ENCODE results near the gene DUOX2.
"Not testable (repeated sequence)": the region's sequence is repeated elsewhere in the genome, so short reads cannot be mapped to it uniquely, and the experiment has no call there.

DUOX2 gene

DNA sequence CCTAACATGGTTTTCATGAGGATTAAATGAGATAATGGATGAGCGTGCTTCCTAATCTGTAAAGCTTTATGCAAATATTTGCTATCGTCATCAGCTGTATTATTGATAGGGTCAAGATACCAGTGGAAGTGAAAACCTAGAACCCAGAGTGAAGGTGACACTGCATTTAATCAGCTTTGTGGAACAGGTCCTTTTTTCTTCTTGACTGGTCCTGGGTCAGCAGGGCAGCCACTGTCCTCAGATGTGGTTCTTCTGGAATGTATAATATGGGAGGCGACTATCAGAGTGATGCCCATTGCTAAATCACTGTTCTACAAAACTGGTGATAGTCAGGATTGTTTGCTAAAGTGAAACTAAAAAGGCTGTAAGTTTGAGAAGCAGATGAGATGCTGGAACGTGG, 49.6 kb downstream of the DUOX2 start:
- no peaks in the 10 kb centered on the region for H3K4me1 ChIP-seq (ENCODE audit: insufficient read depth, insufficient read length)
- no peaks in the 10 kb centered on the region for H3K9me3 ChIP-seq (ENCODE audit: insufficient read depth, low read length)
- H3K36me3 ChIP-seq (ENCODE audit: insufficient read depth, insufficient read length, low read length) = peaks cover 10% of the 10 kb centered on the region
- no peaks in the 10 kb centered on the region for H3K27me3 ChIP-seq (ENCODE audit: insufficient read depth, insufficient read length)
- no peak for DNase-seq (ENCODE audit: low read depth, low spot score)
- no peak for TF ChIP-seq ZNF274 (IDR thresholded peaks at IDR 0.05; ENCODE audit: low read depth, low read length)
- TF ChIP-seq SUZ12 (IDR thresholded peaks at IDR 0.05; ENCODE audit: extremely low read depth, insufficient read depth, insufficient read length) = no peak
- TF ChIP-seq YY1 (IDR thresholded peaks at IDR 0.05; ENCODE audit: insufficient read depth, insufficient read length) = no peak
- no peak overlapping the region for H3K9ac ChIP-seq (ENCODE audit: insufficient read length, low read depth)
- no peak overlapping the region for H3K4me3 ChIP-seq (ENCODE audit: insufficient read length, low read depth)

DNA sequence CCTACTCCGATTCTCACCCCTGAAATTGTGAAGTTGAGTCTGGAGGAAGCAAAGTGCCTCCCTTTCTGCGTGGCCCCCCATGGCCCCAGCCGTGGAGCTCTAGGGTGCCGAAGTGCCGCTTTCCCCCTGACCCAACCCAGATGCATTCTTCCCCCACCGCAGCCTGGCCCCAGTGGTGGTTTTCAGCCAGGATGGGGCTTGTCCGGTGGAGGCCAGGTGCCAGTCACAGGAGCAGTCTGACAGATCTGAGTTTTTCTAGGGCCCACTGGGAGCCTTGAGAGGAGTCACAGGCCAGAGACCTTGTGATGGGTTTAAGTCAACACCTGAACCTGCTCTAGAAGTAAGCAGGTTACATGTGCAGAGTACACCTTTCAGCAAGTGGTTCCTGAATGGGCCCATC, 51.7 kb downstream of the DUOX2 start:
- H3K9ac ChIP-seq (ENCODE audit: insufficient read length, low read depth); H3K9me3 ChIP-seq (ENCODE audit: insufficient read depth, low read length); H3K27me3 ChIP-seq (ENCODE audit: insufficient read depth, insufficient read length); DNase-seq (ENCODE audit: low read depth, low spot score); H3K4me3 ChIP-seq (ENCODE audit: insufficient read length, low read depth); H3K4me1 ChIP-seq (ENCODE audit: insufficient read depth, insufficient read length): not testable (repeated sequence)
- H3K36me3 ChIP-seq (ENCODE audit: insufficient read depth, insufficient read length, low read length) = peaks cover 10% of the 10 kb centered on the region

DNA sequence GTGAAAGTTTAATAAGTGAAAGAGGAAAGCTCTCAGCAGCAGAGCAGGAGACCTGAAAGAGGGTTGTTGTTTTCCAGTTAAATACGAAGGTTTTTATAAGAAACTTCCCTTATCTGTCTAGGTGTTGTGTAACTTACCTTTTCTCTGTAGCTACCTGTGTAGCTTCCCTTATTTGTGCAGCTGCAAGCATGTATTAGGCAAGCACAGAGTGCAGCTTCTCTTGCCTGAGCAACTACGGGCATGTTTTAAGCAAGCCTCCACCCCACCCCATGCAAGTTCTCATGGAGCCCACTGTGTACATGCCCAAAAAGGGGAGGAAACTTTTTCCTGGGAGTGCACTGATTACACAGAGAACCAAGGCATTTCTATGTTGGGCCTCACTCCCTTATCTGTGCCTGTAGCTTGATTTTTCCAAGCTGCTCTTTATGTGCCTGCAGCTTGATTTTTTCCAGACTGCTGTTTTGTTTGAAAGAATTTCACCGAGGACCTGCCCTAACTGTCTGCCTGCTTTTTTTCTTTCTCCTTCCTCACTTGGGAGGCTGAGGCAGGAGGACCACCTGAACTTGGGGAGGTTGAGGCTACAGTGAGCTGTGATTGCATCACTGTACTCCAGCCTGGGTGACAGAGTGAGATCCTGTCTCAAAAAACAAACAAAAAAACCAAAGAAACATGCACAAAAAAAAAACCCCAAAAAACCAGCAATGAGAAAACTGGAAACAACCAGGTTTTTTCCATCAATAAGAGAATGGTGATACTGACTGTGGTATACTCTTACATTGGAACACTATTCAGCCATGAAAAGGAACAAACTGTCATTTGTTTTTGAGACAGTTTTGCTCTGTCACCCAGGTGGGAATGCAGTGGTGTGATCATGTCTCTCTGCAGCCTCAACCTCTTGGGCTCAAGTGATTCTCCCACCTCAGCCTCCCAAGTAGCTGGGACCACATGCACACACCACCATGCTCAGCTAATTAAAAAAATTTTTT, 55.0 kb downstream of the DUOX2 start:
- not testable (repeated sequence) for H3K4me1 ChIP-seq (ENCODE audit: insufficient read depth, insufficient read length); H3K36me3 ChIP-seq (ENCODE audit: insufficient read depth, insufficient read length, low read length); H3K27me3 ChIP-seq (ENCODE audit: insufficient read depth, insufficient read length); DNase-seq (ENCODE audit: low read depth, low spot score); H3K4me3 ChIP-seq (ENCODE audit: insufficient read length, low read depth); H3K9ac ChIP-seq (ENCODE audit: insufficient read length, low read depth); H3K9me3 ChIP-seq (ENCODE audit: insufficient read depth, low read length)

DNA sequence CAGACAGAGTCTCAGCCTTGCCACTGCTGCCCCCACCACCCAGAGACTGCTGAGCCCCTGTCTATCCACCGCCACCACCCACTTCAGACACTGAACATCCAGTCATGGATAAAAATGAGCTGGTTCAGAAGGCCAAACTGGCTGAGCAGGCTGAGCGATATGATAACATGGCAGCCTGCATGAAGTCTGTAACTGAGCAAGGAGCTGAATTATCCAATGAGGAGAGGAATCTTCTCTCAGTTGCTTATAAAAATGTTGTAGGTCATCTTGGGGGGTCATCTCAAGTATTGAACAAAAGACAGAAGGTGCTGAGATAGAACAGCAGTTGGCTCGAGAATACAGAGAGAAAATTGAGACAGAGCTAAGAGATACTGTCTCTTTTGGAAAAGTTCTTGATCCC, 61.3 kb downstream of the DUOX2 start:
- not testable (repeated sequence) for H3K9ac ChIP-seq (ENCODE audit: insufficient read length, low read depth); H3K4me1 ChIP-seq (ENCODE audit: insufficient read depth, insufficient read length); DNase-seq (ENCODE audit: low read depth, low spot score); H3K27me3 ChIP-seq (ENCODE audit: insufficient read depth, insufficient read length); H3K4me3 ChIP-seq (ENCODE audit: insufficient read length, low read depth)
- H3K36me3 ChIP-seq (ENCODE audit: insufficient read depth, insufficient read length, low read length) = peaks cover 16% of the 10 kb centered on the region
- peaks cover 21% of the 10 kb centered on the region for H3K9me3 ChIP-seq (ENCODE audit: insufficient read depth, low read length)

DNA sequence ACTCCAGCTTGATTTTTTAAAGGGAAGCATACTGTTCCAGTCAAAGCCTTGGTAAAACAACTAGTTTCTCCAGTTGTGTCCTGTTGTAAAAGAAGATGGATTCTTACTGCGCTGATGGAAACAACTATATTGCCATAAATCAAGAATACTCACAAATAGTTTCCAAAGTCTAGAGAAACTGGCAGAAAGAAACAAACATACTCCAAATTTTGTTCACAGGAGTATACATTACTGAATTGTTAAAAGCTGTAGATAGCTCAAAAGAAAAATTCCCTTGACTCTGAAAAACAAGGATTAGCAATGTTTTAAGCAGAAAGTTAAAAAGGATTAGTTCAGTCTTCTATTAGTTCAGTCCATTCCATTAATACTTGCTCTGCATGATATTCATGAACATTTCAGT, 63.4 kb downstream of the DUOX2 start:
- peaks cover 16% of the 10 kb centered on the region for H3K36me3 ChIP-seq (ENCODE audit: insufficient read depth, insufficient read length, low read length)
- H3K27me3 ChIP-seq (ENCODE audit: insufficient read depth, insufficient read length) = no peaks in the 10 kb centered on the region
- no peak overlapping the region for H3K4me3 ChIP-seq (ENCODE audit: insufficient read length, low read depth)
- TF ChIP-seq ZNF274 (IDR thresholded peaks at IDR 0.05; ENCODE audit: low read depth, low read length) (no peak), YY1 (IDR thresholded peaks at IDR 0.05; ENCODE audit: insufficient read depth, insufficient read length) (no peak), SUZ12 (IDR thresholded peaks at IDR 0.05; ENCODE audit: extremely low read depth, insufficient read depth, insufficient read length) (no peak)
- peaks cover 20% of the 10 kb centered on the region for H3K9me3 ChIP-seq (ENCODE audit: insufficient read depth, low read length)
- DNase-seq (ENCODE audit: low read depth, low spot score) = no peak
- no peaks in the 10 kb centered on the region for H3K4me1 ChIP-seq (ENCODE audit: insufficient read depth, insufficient read length)
- H3K9ac ChIP-seq (ENCODE audit: insufficient read length, low read depth) = no peak overlapping the region

DNA sequence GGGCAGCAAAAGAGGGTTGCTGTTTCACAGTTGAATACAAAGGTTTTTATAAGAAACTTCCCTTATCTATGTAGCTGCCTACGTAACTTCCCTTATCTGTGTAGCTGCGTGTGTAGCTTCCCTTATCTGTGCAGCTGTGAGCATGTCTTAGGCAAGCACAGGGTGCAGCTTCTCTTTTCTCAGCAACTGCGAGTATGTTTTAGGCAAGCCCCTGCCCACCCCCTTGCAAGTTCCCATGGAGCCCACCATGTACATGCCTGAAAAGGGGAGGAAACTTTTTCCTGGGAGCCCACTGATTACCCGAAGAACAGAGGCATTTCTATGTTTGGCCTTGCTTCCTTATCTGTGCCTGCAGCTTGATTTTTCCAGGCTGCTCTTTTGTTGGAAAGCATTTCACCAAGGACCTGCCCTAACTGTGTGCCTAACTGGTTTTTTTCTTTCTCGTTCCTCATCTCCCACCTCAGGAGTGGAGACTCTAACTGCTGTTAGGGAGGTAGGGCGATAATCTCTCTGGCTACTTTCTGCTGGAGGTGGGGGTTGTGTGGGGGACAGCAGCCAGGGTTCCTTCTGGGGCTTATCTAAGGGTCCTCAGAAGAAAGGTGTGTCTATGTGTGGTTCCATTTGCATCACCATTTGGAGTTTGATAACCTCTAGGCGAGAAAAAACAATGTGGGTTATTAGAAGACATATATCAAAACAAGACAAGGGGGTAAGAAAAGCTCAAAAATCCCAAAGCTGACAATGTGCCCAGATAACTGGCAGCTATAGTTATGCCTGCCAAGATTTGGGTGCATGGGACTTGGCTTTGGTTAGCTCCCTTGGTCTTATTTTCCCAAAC, 65.0 kb downstream of the DUOX2 start:
- H3K9ac ChIP-seq (ENCODE audit: insufficient read length, low read depth) = no peak overlapping the region
- peaks cover 20% of the 10 kb centered on the region for H3K9me3 ChIP-seq (ENCODE audit: insufficient read depth, low read length)
- TF ChIP-seq YY1 (IDR thresholded peaks at IDR 0.05; ENCODE audit: insufficient read depth, insufficient read length) (no peak), ZNF274 (IDR thresholded peaks at IDR 0.05; ENCODE audit: low read depth, low read length) (no peak), SUZ12 (IDR thresholded peaks at IDR 0.05; ENCODE audit: extremely low read depth, insufficient read depth, insufficient read length) (no peak)
- no peak for DNase-seq (ENCODE audit: low read depth, low spot score)
- no peaks in the 10 kb centered on the region for H3K4me1 ChIP-seq (ENCODE audit: insufficient read depth, insufficient read length)
- peaks cover 16% of the 10 kb centered on the region for H3K36me3 ChIP-seq (ENCODE audit: insufficient read depth, insufficient read length, low read length)
- H3K27me3 ChIP-seq (ENCODE audit: insufficient read depth, insufficient read length) = no peaks in the 10 kb centered on the region
- H3K4me3 ChIP-seq (ENCODE audit: insufficient read length, low read depth) = no peak overlapping the region

DNA sequence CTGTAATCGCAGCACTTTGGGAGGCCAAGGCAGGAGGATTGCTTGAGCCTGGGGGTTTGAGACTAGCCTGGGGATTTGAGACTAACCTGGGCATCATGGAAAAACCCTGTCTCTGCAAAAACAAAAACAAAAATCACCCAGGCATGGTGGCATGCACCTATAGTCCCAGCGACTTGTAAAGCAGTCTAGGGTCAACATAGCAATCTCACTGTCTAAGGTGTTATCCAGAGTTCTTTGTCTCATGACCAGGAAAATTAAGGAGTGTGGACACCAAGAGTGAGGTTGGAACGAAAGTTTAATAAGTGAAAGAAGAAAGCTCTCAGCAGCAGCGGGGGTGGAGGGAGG, 65.6 kb downstream of the DUOX2 start:
- H3K27me3 ChIP-seq (ENCODE audit: insufficient read depth, insufficient read length); H3K4me3 ChIP-seq (ENCODE audit: insufficient read length, low read depth); H3K9ac ChIP-seq (ENCODE audit: insufficient read length, low read depth); H3K4me1 ChIP-seq (ENCODE audit: insufficient read depth, insufficient read length); DNase-seq (ENCODE audit: low read depth, low spot score): not testable (repeated sequence)
- H3K9me3 ChIP-seq (ENCODE audit: insufficient read depth, low read length) = peaks cover 20% of the 10 kb centered on the region
- H3K36me3 ChIP-seq (ENCODE audit: insufficient read depth, insufficient read length, low read length) = peaks cover 16% of the 10 kb centered on the region

DNA sequence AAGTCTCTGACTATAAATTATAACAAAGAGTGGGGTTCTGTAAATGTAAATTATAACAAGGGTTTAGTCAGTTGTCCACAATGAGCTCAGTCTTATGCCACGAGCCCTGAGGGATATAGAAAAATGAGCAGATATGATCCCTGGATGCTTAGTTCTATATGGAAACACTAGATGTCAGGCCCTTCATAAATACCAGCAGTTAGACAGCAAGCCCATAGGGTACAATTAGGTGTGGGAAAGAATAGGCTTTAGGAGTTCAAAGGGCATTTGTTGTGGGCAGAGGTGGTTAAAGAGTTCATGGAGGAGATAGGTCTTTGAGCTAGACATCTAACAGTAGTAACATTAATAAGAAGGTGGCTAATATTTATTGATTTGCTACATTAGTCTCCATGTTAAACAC, 69.7 kb downstream of the DUOX2 start:
- not testable (repeated sequence) for H3K27me3 ChIP-seq (ENCODE audit: insufficient read depth, insufficient read length); H3K4me1 ChIP-seq (ENCODE audit: insufficient read depth, insufficient read length); DNase-seq (ENCODE audit: low read depth, low spot score); H3K4me3 ChIP-seq (ENCODE audit: insufficient read length, low read depth); H3K36me3 ChIP-seq (ENCODE audit: insufficient read depth, insufficient read length, low read length); H3K9ac ChIP-seq (ENCODE audit: insufficient read length, low read depth); H3K9me3 ChIP-seq (ENCODE audit: insufficient read depth, low read length)

DNA sequence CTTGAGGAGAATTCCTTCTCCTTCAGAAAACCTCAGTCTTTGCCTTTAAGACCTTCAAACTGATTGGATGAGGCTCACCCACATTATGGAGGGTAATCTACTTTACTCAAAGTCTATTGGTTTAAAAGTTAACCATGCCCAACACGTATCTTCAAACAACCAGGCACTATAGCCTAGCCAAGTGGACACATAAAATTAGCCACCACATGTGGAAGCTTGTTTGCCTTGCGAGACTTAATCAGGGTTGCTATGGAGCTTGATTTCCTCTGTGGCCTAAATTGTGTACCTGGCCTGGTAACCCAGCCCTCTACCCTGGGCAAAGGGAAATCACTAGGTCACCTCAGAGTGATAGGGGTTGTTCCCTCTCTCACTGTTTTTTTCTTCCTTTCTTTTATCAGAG, 71.1 kb downstream of the DUOX2 start:
- DNase-seq (ENCODE audit: low read depth, low spot score); H3K9ac ChIP-seq (ENCODE audit: insufficient read length, low read depth); H3K36me3 ChIP-seq (ENCODE audit: insufficient read depth, insufficient read length, low read length); H3K9me3 ChIP-seq (ENCODE audit: insufficient read depth, low read length); H3K4me1 ChIP-seq (ENCODE audit: insufficient read depth, insufficient read length); H3K4me3 ChIP-seq (ENCODE audit: insufficient read length, low read depth); H3K27me3 ChIP-seq (ENCODE audit: insufficient read depth, insufficient read length): not testable (repeated sequence)
